ENCODE results near the gene NRXN3.

DNA sequence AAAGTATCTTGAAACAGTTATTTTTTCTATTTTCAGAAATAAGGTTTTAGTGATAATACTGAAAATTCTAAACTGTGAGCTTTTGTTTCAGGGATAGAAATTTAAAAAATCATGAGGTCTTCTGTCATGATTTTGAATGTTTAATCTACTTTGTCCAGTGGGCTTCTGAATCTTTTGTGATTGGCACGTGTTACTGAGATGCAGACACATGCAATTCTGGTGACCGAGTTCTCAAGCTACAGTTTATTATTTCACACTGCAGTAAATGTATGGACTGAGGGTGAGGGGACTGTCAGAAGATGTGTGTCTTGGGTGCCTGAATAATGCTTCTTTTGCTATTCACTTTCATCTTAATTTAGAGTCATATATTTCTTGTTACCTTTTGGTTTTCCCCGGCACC lies 1262.5 kb downstream of the NRXN3 start:
- TF ChIP-seq SP1 (IDR thresholded peaks at IDR 0.05) (no peak), FOXA1 (IDR thresholded peaks at IDR 0.05) (no peak), SUZ12 (IDR thresholded peaks at IDR 0.05) (no peak)

Data from HEK293T (cell line).